A549 (cell line): ENCODE measurements around the gene GIT2. TPM values are rescaled to one million over a fixed set of nuclear protein-coding genes. Genes with fewer than 3 reads are reported as not detected.
A peak's percentile ranks its signal among the peaks of the same experiment; 100 is the strongest.

Source experiments
- ATAC-seq, 2 experiments: fragments of 200-7000 bp in 1 of 2; fragments of >200 bp in 1 of 2; cut with Nextera tagmentation in 1 of 2; cut with Tn5 transposase in 1 of 2; 3 replicates each; pipeline versions ENCODE4 v1.8.0 to v1.9.1; 2018 to 2020; ENCODE audit warnings: mild to moderate bottlenecking in 1 of 2, moderate library complexity in 1 of 2
- CTCF ChIA-PET: fragments of 300-600 bp; sonication (Branson Sonifier 250); formaldehyde crosslinking; extraction: SDS; loops from one replicate; lab custom pipeline; 2021; ENCODE audit warnings: antibody characterized with exemption, inconsistent platforms; lab: Yijun Ruan, JAX
- POLR2A ChIA-PET: fragments of 350-600 bp; formaldehyde crosslinking; extraction: SDS; loops from one replicate; lab custom pipeline; 2021; ENCODE audit warnings: antibody characterized with exemption, inconsistent platforms; lab: Yijun Ruan, JAX
- DNase-seq, 2 experiments: peaks; one replicate each; pipeline versions ENCODE4 v3.0.0 to v3.0.0-alpha.2; 2011 to 2016; ENCODE audit warnings: low read depth in 1 of 2, low spot score in 1 of 2
- FAIRE-seq: peaks from 2 replicates; lab custom pipeline; 2011; peaks lifted over from hg19 to GRCh38; lab: Jason Lieb, UNC
- H3K27ac ChIP-seq, 2 experiments: fragments of >200 bp; sonication (Bioruptor Twin); formaldehyde crosslinking; 3 replicates each; pipeline ENCODE4 v1.5.1; 2016 to 2017
- H3K4me1 ChIP-seq: fragments of >200 bp; sonication (Bioruptor Twin); formaldehyde crosslinking; 3 replicates; pipeline ENCODE4 v1.6.1; 2016
- H3K4me2 ChIP-seq: fragments of >200 bp; sonication (Bioruptor Twin); formaldehyde crosslinking; 3 replicates; pipeline ENCODE4 v1.6.1; 2016
- H3K4me3 ChIP-seq: fragments of >200 bp; sonication (Bioruptor Twin); formaldehyde crosslinking; 3 replicates; pipeline ENCODE4 v1.5.1; 2016
- H3K9me3 ChIP-seq: fragments of >200 bp; sonication (Bioruptor Twin); formaldehyde crosslinking; 3 replicates; pipeline ENCODE4 v1.6.1; 2016
- BCL3 ChIP-seq: fragments of >200 bp; sonication (Bioruptor Twin); formaldehyde crosslinking; IDR thresholded peaks from 3 replicates; pipeline ENCODE4 v1.6.1; 2016
- CBX8 ChIP-seq: fragments of 200-600 bp; sonication (generic); IDR thresholded peaks from 2 replicates; pipeline ENCODE4 v1.6.1; 2016
- CHD4 ChIP-seq: fragments of 200-600 bp; sonication (generic); IDR thresholded peaks from 2 replicates; pipeline ENCODE4 v1.6.1; 2016; ENCODE audit warnings: antibody characterized with exemption, mild to moderate bottlenecking, borderline replicate concordance
- CTCF ChIP-seq: fragments of >200 bp; sonication (Bioruptor Twin); formaldehyde crosslinking; IDR thresholded peaks from 3 replicates; pipeline ENCODE4 v1.5.1; 2016
- EHF ChIP-seq: fragments of 250-450 bp; sonication (Bioruptor Pico); IDR thresholded peaks from 2 replicates; pipeline ENCODE4 v1.5.0; 2020; ENCODE audit warnings: mild to moderate bottlenecking
- ESRRA ChIP-seq: fragments of 150-350 bp; IDR thresholded peaks from 2 replicates; pipeline ENCODE4 v1.6.1; 2014; ENCODE audit warnings: mild to moderate bottlenecking, low read length, borderline replicate concordance
- FOSB ChIP-seq: fragments of 250-450 bp; sonication (Bioruptor Pico); IDR thresholded peaks from 2 replicates; pipeline ENCODE4 v1.5.0; 2020; ENCODE audit warnings: mild to moderate bottlenecking, moderate library complexity
- HOXB5 ChIP-seq: fragments of 250-450 bp; sonication (Bioruptor Pico); IDR thresholded peaks from 2 replicates; pipeline ENCODE4 v1.5.0; 2020; ENCODE audit warnings: mild to moderate bottlenecking, moderate library complexity
- JUN ChIP-seq, 2 experiments: fragments of >200 bp; sonication (Bioruptor Twin); formaldehyde crosslinking; IDR thresholded peaks; 2 replicates in 1 of 2; 3 replicates in 1 of 2; pipeline ENCODE4 v1.6.1; 2016 to 2017
- MAFK ChIP-seq: fragments of 450-650 bp; IDR thresholded peaks from 2 replicates; pipeline ENCODE4 v1.6.1; 2014; ENCODE audit not compliant: partially characterized antibody
- MAX ChIP-seq: IDR thresholded peaks from 2 replicates; pipeline ENCODE4 v1.6.1; 2012
- MYC ChIP-seq: IDR thresholded peaks from 2 replicates; pipeline ENCODE4 v1.6.1; 2012; ENCODE audit warnings: mild to moderate bottlenecking, inconsistent platforms, low read length, improper control_type of control experiment, borderline replicate concordance
- PHF8 ChIP-seq: fragments of 200-600 bp; sonication (generic); IDR thresholded peaks from 2 replicates; pipeline ENCODE4 v1.6.1; 2016; ENCODE audit warnings: low read depth, mild to moderate bottlenecking, antibody characterized with exemption, moderate library complexity, borderline replicate concordance
- POLR2A ChIP-seq: IDR thresholded peaks from 2 replicates; pipeline ENCODE4 v1.6.1; 2012; ENCODE audit warnings: mild to moderate bottlenecking, low read length
- RAD21 ChIP-seq, 2 experiments: fragments of >200 bp in 1 of 2; sonication (Bioruptor Twin) in 1 of 2; formaldehyde crosslinking in 1 of 2; IDR thresholded peaks in 1 of 2; conservative IDR thresholded peaks in 1 of 2; 2 replicates in 1 of 2; 3 replicates in 1 of 2; pipeline ENCODE4 v1.6.1; 2012 to 2018; ENCODE audit warnings: inconsistent platforms in 1 of 2
- RARB ChIP-seq: fragments of 250-450 bp; sonication (Bioruptor Pico); IDR thresholded peaks from 2 replicates; pipeline ENCODE4 v1.8.0; 2021; ENCODE audit warnings: mild to moderate bottlenecking, moderate library complexity
- RCOR1 ChIP-seq: fragments of 150-350 bp; IDR thresholded peaks from 2 replicates; pipeline ENCODE4 v1.6.1; 2014; ENCODE audit warnings: antibody characterized with exemption, low read length, low read depth
- SMC3 ChIP-seq: fragments of >200 bp; sonication (Bioruptor Twin); formaldehyde crosslinking; IDR thresholded peaks from 3 replicates; pipeline ENCODE4 v1.6.1; 2018; ENCODE audit warnings: inconsistent platforms
- SREBF2 ChIP-seq: fragments of 450-650 bp; IDR thresholded peaks from 2 replicates; pipeline ENCODE4 v1.6.1; 2014; ENCODE audit warnings: mild to moderate bottlenecking, moderate library complexity
- ZFP36 ChIP-seq: fragments of 450-650 bp; IDR thresholded peaks from 2 replicates; pipeline ENCODE4 v1.6.1; 2014; ENCODE audit warnings: borderline replicate concordance; ENCODE audit not compliant: partially characterized antibody
- ZNF302 ChIP-seq: fragments of 250-450 bp; sonication (Bioruptor Pico); IDR thresholded peaks from 2 replicates; pipeline ENCODE4 v1.9.0; 2021; ENCODE audit warnings: inconsistent platforms, mild to moderate bottlenecking, moderate library complexity
- WGBS: methylation state at CpG from one replicate; pipeline ENCODE4 v1.1.6; 2017; ENCODE audit errors: missing lambda C conversion rate; 5-methylcytosine and 5-hydroxymethylcytosine counted together
- polyA plus RNA-seq, 4 experiments: library from polyadenylated mRNA; depleted of rRNA in 3 of 4; stranded (reverse); fragments of >200 nt; fragmentation: RNase III in 1 of 4; extraction: RNeasy Plus Mini Kit Qiagen cat#74134 plus additional on column Dnase treatment in 1 of 4; gene quantifications; 2 replicates in 3 of 4; 3 replicates in 1 of 4; pipeline ENCODE4 v1.2.3, GENCODE V29; 2011 to 2017

The GIT2 gene
- polyA plus RNA-seq, 2 of the 4 experiments (the other 2 are of a cell fraction), result 18.5 to 38.0 TPM

GRCh38 chr12:109881752-109882151 is 114.4 kb downstream of the GIT2 start:
- Histone ChIP-seq H3K4me2 (peak overlapping the region; percentile 99), H3K4me1 (peaks cover 52% of the 10 kb centered on the region)
- 93% methylated on average over 2 of the region's 2 CpGs for WGBS
- DNase-seq (peak in 1 of 2 experiments; percentile 52), ATAC-seq (peak in 1 of 2 experiments; percentile 2; a peak in 1 of 6 replicates)
- POLR2A ChIA-PET, result no interaction called here
- no peak for TF ChIP-seq RCOR1
- peak; percentile 42 for TF ChIP-seq MAFK
- TF ChIP-seq, all 56 proteins: peak for 1
- H3K4me3 ChIP-seq, result no peak overlapping the region
- H3K27ac ChIP-seq, result peak overlapping the region in 1 of 2 experiments; percentile 90; a peak in 3 of 6 replicates
- no peak for FAIRE-seq
- H3K9me3 ChIP-seq, result no peaks in the 10 kb centered on the region
- CTCF ChIA-PET, result interaction anchor here (0.7 to 6.9 kb wide), 11 partner anchors 10 to 107 kb away, joined by 3 to 52 read pairs (median 3); no protein-coding TSS in a partner anchor

- Histone ChIP-seq H3K4me2 (peak overlapping the region; percentile 99), H3K4me3 (peak overlapping the region; percentile 81), H3K9me3 (no peaks in the 10 kb centered on the region), H3K27ac (peak overlapping the region; percentile 78 to 90), H3K4me1 (peaks cover 49% of the 10 kb centered on the region)
- FAIRE-seq (no peak), ATAC-seq (peak; percentile 33 to 53; a peak in 4 of 6 replicates), DNase-seq (no peak)
- POLR2A ChIA-PET, result no interaction called here
- CTCF ChIA-PET, result interaction anchor here (1.0 to 6.9 kb wide), 6 partner anchors 16 to 47 kb away, joined by 3 to 52 read pairs (median 6); no protein-coding TSS in a partner anchor
- WGBS, result 10% methylated on average over 9 of the region's 9 CpGs
- no peak for TF ChIP-seq RAD21 (conservative IDR thresholded peaks at IDR 0.05 in 1 of 2, IDR thresholded peaks at IDR 0.05 in 1 of 2)
- TF ChIP-seq HOXB5 (CRISPR knock-in tag), result 0 out of 2 replicates have a peak, but pooled peaks have one; percentile 29
Observed at GRCh38 chr12:109880938-109881337, 115.2 kb downstream of the GIT2 start.

- FAIRE-seq, result no peak
- TF ChIP-seq ZFP36 (no peak), BCL3 (0 out of 3 replicates have a peak, but pooled peaks have one; percentile 34), SREBF2 (no peak), CBX8 (no peak), HOXB5 (CRISPR knock-in tag) (no peak), RARB (CRISPR knock-in tag) (no peak), MAX (peak; percentile 15; the same call in 1 of the 2 replicates), POLR2A (peak; percentile 30; the same call in 1 of the 2 replicates), SMC3 (peak; percentile 87), CTCF (peak; percentile 89), EHF (no peak), RAD21 (conservative IDR thresholded peaks at IDR 0.05 in 1 of 2, IDR thresholded peaks at IDR 0.05 in 1 of 2) (peak; percentile 53 to 91; a peak in 4 of 5 replicates), JUN (IDR thresholded peaks at IDR 0.05) (peak; percentile 31 to 63; a peak in 3 of 5 replicates), PHF8 (peak; percentile 48; the same call in 1 of the 2 replicates), ZNF302 (CRISPR knock-in tag) (no peak), MYC (no peak), ESRRA (no peak), CHD4 (no peak), FOSB (CRISPR knock-in tag) (no peak)
- peak; percentile 94 for ATAC-seq
- WGBS, result under 1% methylated on average over 68 of the region's 92 CpGs
- ChIA-PET CTCF (interaction anchor here (1.0 to 6.9 kb wide), 7 partner anchors 13 to 75 kb away, joined by 3 to 52 read pairs (median 8); no protein-coding TSS in a partner anchor), POLR2A (no interaction called here)
- Histone ChIP-seq H3K27ac (peak within 1 kb of the TSS; percentile 82 to 90), H3K4me2 (peak within 1 kb of the TSS; percentile 99), H3K4me1 (peaks cover 43% of the 10 kb centered on the region), H3K4me3 (peak within 1 kb of the TSS; percentile 81), H3K9me3 (no peaks in the 10 kb centered on the region)
- DNase-seq, result peak; percentile 78 to 88
Observed at GRCh38 chr12:109880043-109880931, 115.9 kb downstream of the GIT2 start, which contains the start of gene GLTP. GLTP (minus strand) TSS chr12:109880541; CDS start chr12:109880374, 167 bp downstream.
